Activated T-cell treated with anti-CD3 and anti-CD28 coated beads, Interleukin-2, amount 50 U/mL, for 4 hours (primary cell): Measurements from ENCODE around the gene NCBP3. TPM values are rescaled to one million over a fixed set of nuclear protein-coding genes. Genes with fewer than 3 reads are reported as not detected.
A peak's percentile ranks its signal among the peaks of the same experiment; 100 is the strongest.

Experiments used
- ATAC-seq, 2 donors: fragments of 200-7000 bp; cut with Tn5 transposase; one replicate each; pipeline ENCODE4 v1.10.0; 2021
- DNase-seq: peaks from one replicate; pipeline ENCODE4 v3.0.0-alpha.2; 2020
- H3K27me3 Mint-ChIP-seq: one replicate; pipeline ENCODE4 v1.8.0; 2021; ENCODE audit warnings: low read depth, mixed read lengths
- H3K36me3 Mint-ChIP-seq: one replicate; pipeline ENCODE4 v1.8.0; 2022; ENCODE audit warnings: mixed read lengths; ENCODE audit not compliant: insufficient read depth
- H3K4me1 Mint-ChIP-seq: one replicate; pipeline ENCODE4 v1.8.0; 2021; ENCODE audit warnings: low read depth, mixed read lengths
- H3K4me3 Mint-ChIP-seq: one replicate; pipeline ENCODE4 v1.8.0; 2021; ENCODE audit warnings: mild to moderate bottlenecking, moderate library complexity, mixed read lengths
- H3K9me3 Mint-ChIP-seq: one replicate; pipeline ENCODE4 v1.8.0; 2021; ENCODE audit warnings: mixed read lengths
- total RNA-seq, 3 donors: library from RNA; stranded (reverse); gene quantifications; one replicate each; pipeline ENCODE4 v1.2.1, GENCODE V29; 2021

Gene NCBP3
- total RNA-seq, 3 donors from 2014 or later = 33.2 to 39.1 (median 36.4) TPM

DNA sequence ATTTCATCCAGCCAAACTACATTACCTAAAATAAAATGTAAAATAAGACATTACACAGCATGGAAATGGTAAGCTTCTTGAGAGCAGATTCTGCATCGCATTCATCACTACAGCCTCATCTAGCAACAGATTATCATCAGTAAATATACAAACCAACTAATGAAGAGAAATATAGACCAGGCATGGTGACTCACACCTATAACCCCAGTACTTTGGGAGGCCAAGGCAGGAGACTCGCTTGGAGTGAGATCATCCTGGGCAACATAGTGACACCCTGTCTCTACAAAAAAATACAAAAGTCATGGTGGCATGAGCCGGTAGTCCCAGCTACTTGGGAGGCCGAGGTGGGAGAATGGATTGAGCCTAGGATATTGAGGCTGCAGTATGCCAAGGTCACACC is 19.9 kb downstream of the NCBP3 start:
- ATAC-seq (no peak), DNase-seq (no peak)
- peaks cover 45% of the 10 kb centered on the region for H3K36me3 Mint-ChIP-seq
- peaks cover 2% of the 10 kb centered on the region for H3K4me1 Mint-ChIP-seq
- no peaks in the 10 kb centered on the region for H3K9me3 Mint-ChIP-seq
- H3K27me3 Mint-ChIP-seq = no peaks in the 10 kb centered on the region
- no peak overlapping the region for H3K4me3 Mint-ChIP-seq

DNA sequence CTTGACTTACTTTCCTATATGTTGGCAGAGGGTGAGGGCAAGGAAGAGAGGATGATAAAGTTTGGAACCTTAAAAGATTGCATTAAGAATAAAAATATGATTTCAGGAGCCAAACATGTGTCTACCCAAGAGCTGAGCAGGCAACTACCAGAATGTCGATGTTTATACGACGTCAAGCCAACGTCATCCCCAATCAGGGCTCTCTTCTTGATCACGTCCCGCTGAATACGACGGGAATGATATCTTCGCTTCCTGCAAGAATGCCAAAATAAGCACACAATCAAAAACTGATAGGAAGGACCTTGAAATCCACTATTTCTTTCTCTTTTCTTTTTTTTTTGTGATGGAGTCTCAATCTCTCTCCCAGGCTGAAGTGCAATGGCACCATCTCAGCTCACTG is 24.9 kb downstream of the NCBP3 start:
- no peak for ATAC-seq
- Mint-ChIP-seq H3K36me3 (peaks cover 37% of the 10 kb centered on the region), H3K27me3 (no peaks in the 10 kb centered on the region), H3K4me1 (no peaks in the 10 kb centered on the region), H3K4me3 (no peak overlapping the region), H3K9me3 (no peaks in the 10 kb centered on the region)
- no peak for DNase-seq

- Mint-ChIP-seq H3K9me3 (no peaks in the 10 kb centered on the region), H3K27me3 (no peaks in the 10 kb centered on the region), H3K4me1 (no peaks in the 10 kb centered on the region), H3K36me3 (peaks cover 38% of the 10 kb centered on the region), H3K4me3 (no peak overlapping the region)
- ATAC-seq (no peak), DNase-seq (no peak)
These were observed 27.3 kb downstream of the NCBP3 start for GRCh38 chr17:3818786-3819185.

DNA sequence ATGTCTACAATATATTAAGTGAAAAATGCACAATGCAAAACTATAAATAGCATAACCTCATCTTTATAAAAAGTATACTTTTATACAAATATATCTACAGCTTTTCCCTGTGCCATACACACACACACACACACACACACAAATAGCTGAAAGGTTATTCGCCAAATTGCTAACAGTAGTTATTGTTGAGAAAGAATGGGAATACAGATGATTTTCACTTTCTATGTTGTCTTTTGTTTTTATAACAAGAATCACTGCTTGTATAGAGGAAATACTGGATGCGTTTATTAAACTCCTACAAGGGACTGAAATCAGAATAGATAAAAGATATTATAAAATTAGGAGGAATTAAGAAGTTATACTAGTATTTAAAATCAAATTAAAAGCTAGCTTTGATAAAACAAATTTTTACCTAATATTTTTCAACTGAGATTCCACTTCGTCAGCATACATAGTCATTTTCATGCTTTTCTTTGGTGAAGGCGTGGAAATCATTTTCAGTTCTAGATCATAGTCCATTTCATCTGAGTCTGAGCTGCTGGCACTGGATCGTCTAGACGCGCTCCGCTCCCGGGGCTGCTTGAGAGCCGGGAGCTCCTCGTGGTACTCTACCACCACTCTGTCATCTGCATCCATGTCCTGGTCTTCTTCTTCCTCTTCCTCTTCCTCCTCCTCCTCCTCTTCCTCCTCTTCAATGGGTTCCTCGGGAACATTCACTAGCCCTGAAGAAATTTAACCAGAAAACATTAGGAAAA is 28.0 kb downstream of the NCBP3 start:
- no peaks in the 10 kb centered on the region for H3K4me1 Mint-ChIP-seq
- H3K9me3 Mint-ChIP-seq = no peaks in the 10 kb centered on the region
- H3K36me3 Mint-ChIP-seq = peaks cover 37% of the 10 kb centered on the region
- DNase-seq (no peak), ATAC-seq (no peak)
- H3K4me3 Mint-ChIP-seq = no peak overlapping the region
- no peaks in the 10 kb centered on the region for H3K27me3 Mint-ChIP-seq

- DNase-seq (no peak), ATAC-seq (no peak)
- H3K27me3 Mint-ChIP-seq = no peaks in the 10 kb centered on the region
- H3K9me3 Mint-ChIP-seq = no peaks in the 10 kb centered on the region
- H3K4me3 Mint-ChIP-seq = no peak overlapping the region
- H3K4me1 Mint-ChIP-seq = no peaks in the 10 kb centered on the region
- H3K36me3 Mint-ChIP-seq = peaks cover 45% of the 10 kb centered on the region
These were observed 30.1 kb downstream of the NCBP3 start for GRCh38 chr17:3815925-3816324.

GRCh38 chr17:3815122-3815521 is 30.9 kb downstream of the NCBP3 start:
- H3K36me3 Mint-ChIP-seq = peaks cover 43% of the 10 kb centered on the region
- no peaks in the 10 kb centered on the region for H3K4me1 Mint-ChIP-seq
- H3K27me3 Mint-ChIP-seq = no peaks in the 10 kb centered on the region
- H3K4me3 Mint-ChIP-seq = no peak overlapping the region
- no peak for DNase-seq
- no peak for ATAC-seq
- H3K9me3 Mint-ChIP-seq = no peaks in the 10 kb centered on the region

DNA sequence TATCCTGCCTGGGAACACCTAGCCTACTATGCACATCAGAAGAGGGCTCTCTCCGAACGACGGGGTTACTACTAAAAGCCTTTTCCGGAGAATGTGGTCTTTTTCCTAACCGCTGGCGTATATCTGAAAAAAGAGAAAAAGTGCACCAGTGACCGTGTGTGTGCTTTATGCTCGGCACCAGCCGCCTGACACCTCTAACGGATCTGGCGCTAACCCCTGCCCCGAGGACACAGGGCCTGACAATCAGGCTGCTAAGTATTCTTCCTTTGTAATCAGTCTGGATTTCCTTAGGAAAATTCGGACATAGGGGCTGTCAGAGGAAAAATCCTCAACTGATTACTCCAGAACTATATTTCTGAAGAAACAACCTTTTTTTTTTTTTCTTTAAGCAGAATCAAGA is 31.7 kb downstream of the NCBP3 start:
- no peak for DNase-seq
- H3K4me3 Mint-ChIP-seq = no peak overlapping the region
- H3K9me3 Mint-ChIP-seq = no peaks in the 10 kb centered on the region
- H3K27me3 Mint-ChIP-seq = no peaks in the 10 kb centered on the region
- H3K4me1 Mint-ChIP-seq = peaks cover 2% of the 10 kb centered on the region
- H3K36me3 Mint-ChIP-seq = peaks cover 49% of the 10 kb centered on the region
- no peak for ATAC-seq

DNA sequence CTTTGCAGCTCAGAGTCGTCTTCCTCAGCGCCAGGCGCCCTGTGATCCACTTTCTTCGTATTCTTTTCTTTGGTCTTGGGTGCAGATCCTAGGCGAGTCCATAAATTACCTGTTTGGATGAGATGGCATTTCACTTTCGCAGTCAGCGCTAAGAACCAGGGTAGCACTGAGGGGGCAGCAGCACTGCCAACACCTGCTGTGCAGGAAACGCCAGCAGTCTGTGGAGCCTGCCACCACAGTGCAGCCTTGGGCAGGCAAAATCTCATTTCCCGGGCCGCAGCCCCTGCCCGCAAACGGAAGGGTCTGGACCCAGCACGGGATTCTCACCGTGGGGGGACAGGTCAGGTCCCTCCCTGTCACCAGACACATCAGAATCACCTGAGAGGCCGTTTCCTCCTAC is 32.9 kb downstream of the NCBP3 start:
- no peaks in the 10 kb centered on the region for H3K9me3 Mint-ChIP-seq
- H3K36me3 Mint-ChIP-seq = peaks cover 45% of the 10 kb centered on the region

GRCh38 chr17:3812771-3813170 is 33.3 kb downstream of the NCBP3 start:
- no peak for ATAC-seq
- Mint-ChIP-seq H3K4me3 (no peak overlapping the region), H3K4me1 (peaks cover 9% of the 10 kb centered on the region), H3K36me3 (peaks cover 48% of the 10 kb centered on the region), H3K27me3 (no peaks in the 10 kb centered on the region), H3K9me3 (no peaks in the 10 kb centered on the region)
- DNase-seq = no peak

More for the DNA sequence above, 32.9 kb downstream of the NCBP3 start:
- Mint-ChIP-seq H3K27me3 (no peaks in the 10 kb centered on the region), H3K4me3 (no peak overlapping the region), H3K4me1 (peaks cover 8% of the 10 kb centered on the region)
- DNase-seq (no peak), ATAC-seq (no peak)

DNA sequence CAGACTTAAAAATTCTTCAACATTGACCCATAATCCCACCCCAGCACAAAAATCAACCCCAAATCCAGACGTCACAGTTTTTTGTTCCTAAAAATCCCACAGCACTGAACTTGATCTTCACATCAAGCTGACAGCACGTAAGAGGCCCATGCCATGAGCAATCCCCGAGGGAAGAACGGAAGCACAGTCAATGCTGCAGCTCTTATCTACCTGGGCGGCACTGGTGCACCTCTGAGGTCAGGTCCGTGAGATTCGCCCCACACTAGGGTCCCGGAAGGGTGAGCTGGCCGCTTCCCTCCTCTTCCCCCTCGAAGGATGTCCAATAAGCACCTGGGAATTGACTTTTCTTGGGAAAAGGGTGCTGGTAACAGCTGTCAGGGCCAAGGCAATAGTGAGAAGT is 33.8 kb downstream of the NCBP3 start:
- no peak overlapping the region for H3K4me3 Mint-ChIP-seq
- H3K27me3 Mint-ChIP-seq = no peaks in the 10 kb centered on the region
- peaks cover 9% of the 10 kb centered on the region for H3K4me1 Mint-ChIP-seq
- no peak for ATAC-seq
- no peak for DNase-seq
- peaks cover 50% of the 10 kb centered on the region for H3K36me3 Mint-ChIP-seq
- H3K9me3 Mint-ChIP-seq = no peaks in the 10 kb centered on the region

DNA sequence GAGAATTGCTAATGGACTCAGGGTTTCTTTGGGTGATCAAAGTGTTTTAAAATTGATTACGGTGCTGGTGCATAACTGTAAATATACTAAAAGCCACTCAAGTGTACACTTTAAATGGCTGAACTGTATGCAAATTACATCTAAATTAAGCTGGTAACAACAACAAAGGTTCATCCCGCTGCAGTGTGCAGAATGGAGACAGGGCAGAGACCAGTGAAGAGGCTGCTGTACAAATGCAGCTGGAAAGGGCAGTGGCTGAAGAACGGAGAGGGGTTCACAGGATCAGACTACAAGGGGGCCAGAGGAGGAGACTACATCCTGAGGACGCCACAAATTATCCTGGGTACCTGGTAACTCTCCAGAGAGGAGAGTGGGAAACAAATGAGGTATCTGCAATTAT is 36.0 kb downstream of the NCBP3 start:
- DNase-seq = no peak
- ATAC-seq = no peak
- Mint-ChIP-seq H3K4me3 (no peak overlapping the region), H3K36me3 (peaks cover 48% of the 10 kb centered on the region), H3K9me3 (no peaks in the 10 kb centered on the region), H3K4me1 (peaks cover 9% of the 10 kb centered on the region), H3K27me3 (no peaks in the 10 kb centered on the region)

- no peak overlapping the region for H3K4me3 Mint-ChIP-seq
- peaks cover 13% of the 10 kb centered on the region for H3K4me1 Mint-ChIP-seq
- no peak for ATAC-seq
- H3K36me3 Mint-ChIP-seq = peaks cover 41% of the 10 kb centered on the region
- H3K27me3 Mint-ChIP-seq = no peaks in the 10 kb centered on the region
- H3K9me3 Mint-ChIP-seq = no peaks in the 10 kb centered on the region
- DNase-seq = no peak
These were observed 36.9 kb downstream of the NCBP3 start for GRCh38 chr17:3809135-3809534.

GRCh38 chr17:3808701-3809100 is 37.3 kb downstream of the NCBP3 start:
- DNase-seq (no peak), ATAC-seq (no peak)
- Mint-ChIP-seq H3K27me3 (no peaks in the 10 kb centered on the region), H3K4me1 (peaks cover 16% of the 10 kb centered on the region), H3K36me3 (peaks cover 41% of the 10 kb centered on the region), H3K4me3 (no peak overlapping the region), H3K9me3 (no peaks in the 10 kb centered on the region)

DNA sequence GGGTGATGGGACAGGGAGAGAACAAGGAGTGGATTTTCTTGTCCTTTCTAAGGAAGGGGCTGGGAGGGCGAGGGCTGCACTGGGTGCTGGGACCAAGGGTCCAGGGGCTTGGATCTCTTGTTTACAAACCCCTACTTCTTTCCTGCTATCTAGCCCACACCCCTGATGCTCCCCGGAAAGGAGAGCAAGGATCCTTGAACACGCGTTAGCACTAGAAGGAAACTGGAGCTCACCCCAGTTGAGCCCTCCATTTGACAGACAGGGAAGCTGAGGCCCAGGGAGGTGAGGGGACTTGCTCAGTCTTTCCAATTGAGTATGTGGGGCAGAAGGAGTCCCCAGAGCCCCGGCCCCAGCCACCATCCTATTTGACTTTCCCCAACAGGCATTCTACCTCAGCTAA is 40.5 kb downstream of the NCBP3 start:
- no peak overlapping the region for H3K4me3 Mint-ChIP-seq
- peaks cover 27% of the 10 kb centered on the region for H3K36me3 Mint-ChIP-seq
- ATAC-seq (no peak), DNase-seq (no peak)
- H3K27me3 Mint-ChIP-seq = no peaks in the 10 kb centered on the region
- peaks cover 16% of the 10 kb centered on the region for H3K4me1 Mint-ChIP-seq
- no peaks in the 10 kb centered on the region for H3K9me3 Mint-ChIP-seq

GRCh38 chr17:3804503-3804931 is 41.5 kb downstream of the NCBP3 start:
- ATAC-seq (peak; percentile 76 to 82), DNase-seq (no peak)
- Mint-ChIP-seq H3K36me3 (peaks cover 22% of the 10 kb centered on the region), H3K27me3 (no peaks in the 10 kb centered on the region), H3K9me3 (no peaks in the 10 kb centered on the region), H3K4me3 (no peak overlapping the region), H3K4me1 (peaks cover 14% of the 10 kb centered on the region)
